Stomach (tissue), 9 donors: ENCODE results near the gene PLCG2. TPM values are rescaled to one million over a fixed set of nuclear protein-coding genes. Genes with fewer than 3 reads are reported as not detected.

Experiments
- DNase-seq, 2 donors: peaks; one replicate each; pipeline versions ENCODE4 v3.0.0 to v3.0.0-alpha.2; 2013 to 2019
- H3K27ac ChIP-seq, 5 donors: fragments of 200-600 bp in 4 of 5; sonication (generic) in 4 of 5; one replicate each; pipeline ENCODE4 v1.5.1; 2013 to 2019; ENCODE audit warnings: mild to moderate bottlenecking in 1 of 5, moderate library complexity in 1 of 5
- H3K27me3 ChIP-seq, 3 donors: fragments of 200-600 bp; sonication (generic); one replicate each; pipeline ENCODE4 v1.5.1; 2017 to 2019; ENCODE audit warnings: mixed run types in 1 of 3
- H3K36me3 ChIP-seq, 4 donors: fragments of 200-600 bp; sonication (generic); 1 replicate in 3 of 4; 2 replicates in 1 of 4; pipeline ENCODE4 v1.5.1; 2016 to 2019
- H3K4me1 ChIP-seq, 4 donors: fragments of 200-600 bp; sonication (generic); one replicate each; pipeline ENCODE4 v1.5.1; 2016 to 2019
- H3K4me3 ChIP-seq, 4 donors: fragments of 200-600 bp; sonication (generic) in 3 of 4; one replicate each; pipeline ENCODE4 v1.5.1; 2016 to 2019; ENCODE audit warnings: mild to moderate bottlenecking in 1 of 4
- H3K9me3 ChIP-seq, 4 donors: fragments of 200-600 bp; sonication (generic); one replicate each; pipeline ENCODE4 v1.5.1; 2016 to 2019
- EP300 ChIP-seq: sonication (generic); formaldehyde crosslinking; IDR thresholded peaks from one replicate; pipeline ENCODE4 v1.6.1; 2017; ENCODE audit warnings: antibody characterized with exemption
- POLR2A ChIP-seq, 4 donors: fragments of 450-650 bp; IDR thresholded peaks; one replicate each; pipeline ENCODE4 v1.6.1; 2016; ENCODE audit warnings: antibody characterized with exemption in 4 of 4, control low read depth in 2 of 4, mild to moderate bottlenecking in 1 of 4, moderate library complexity in 1 of 4
- POLR2AphosphoS5 ChIP-seq, 3 donors: sonication (generic); formaldehyde crosslinking; IDR thresholded peaks; one replicate each; pipeline ENCODE4 v1.6.1; 2016; ENCODE audit warnings: antibody characterized with exemption in 3 of 3
- WGBS, 5 donors: extraction: QIAGEN DNeasy Blood & Tissue Kit in 3 of 5; methylation state at CpG; one replicate each; pipeline versions ENCODE4 v1.1.5 to v1.1.7; 2013 to 2018; 5-methylcytosine and 5-hydroxymethylcytosine counted together
- intact Hi-C: fragments of 100-400 bp; cut with DNase I; formaldehyde crosslinking; loops from one replicate; pipeline ENCODE4 v1.15.1; 2023; ENCODE audit warnings: low total_unique reads
- polyA plus RNA-seq, 3 donors: library from polyadenylated mRNA; stranded (reverse); fragments of 200-250 nt; gene quantifications; one replicate each; pipeline ENCODE4 v1.2.3, GENCODE V29; 2013
- total RNA-seq, 5 donors: library from RNA; depleted of rRNA; stranded (reverse); fragments of >200 nt; gene quantifications; one replicate each; pipeline versions ENCODE4 v1.1.0 to v1.2.3, GENCODE V29; 2014 to 2016
- TF ChIP-seq, protein P1 (sequence below), 7 experiments: fragments of 450-650 bp in 4 of 7; fragments of 200-600 bp in 3 of 7; sonication (generic) in 3 of 7; IDR thresholded peaks; one replicate each; pipeline ENCODE4 v1.5.1; 2016 to 2019; ENCODE audit warnings: antibody characterized with exemption in 7 of 7, control low read depth in 2 of 7, mild to moderate bottlenecking in 1 of 7
- donor health status: healthy with polysubstance abuse.
- donor health status: Bipolar disorder and iron deficiency.
- donor health status: healthy.

PLCG2 gene
- total and polyA plus RNA-seq, 8 donors, result 0.87 to 68.5 (median 11.1) TPM

DNA sequence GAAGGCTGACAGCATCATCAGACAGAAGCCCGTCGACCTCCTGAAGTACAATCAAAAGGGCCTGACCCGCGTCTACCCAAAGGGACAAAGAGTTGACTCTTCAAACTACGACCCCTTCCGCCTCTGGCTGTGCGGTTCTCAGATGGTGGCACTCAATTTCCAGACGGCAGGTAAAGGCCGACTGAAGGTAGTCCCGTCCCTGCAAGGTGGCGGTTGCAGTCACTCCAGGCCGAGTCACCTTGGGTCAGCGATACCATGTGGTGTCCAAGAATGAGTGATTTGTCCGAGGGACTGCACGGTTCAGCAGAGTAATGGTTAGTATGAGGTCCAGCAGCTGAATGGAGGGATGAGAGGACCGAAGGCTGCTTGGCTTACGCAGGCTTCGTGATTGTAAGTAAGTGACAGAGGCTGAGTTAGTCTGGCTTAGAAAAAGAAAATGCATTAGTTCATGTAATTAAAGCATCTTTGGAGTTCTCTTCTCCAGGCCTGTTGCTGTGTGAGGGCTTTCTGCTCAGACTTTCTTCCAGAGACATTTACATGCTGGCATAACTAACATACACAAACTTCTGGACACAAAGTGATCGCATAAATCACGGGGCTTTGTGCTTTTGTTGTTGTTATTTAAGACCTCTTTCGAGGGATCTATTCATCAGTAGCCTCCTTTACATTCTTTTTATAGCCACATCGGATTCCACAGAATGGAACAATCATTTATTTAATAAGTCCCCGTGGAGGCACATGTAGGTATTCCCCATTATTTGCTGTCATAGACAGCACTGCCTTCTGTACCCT lies 157.3 kb downstream of the PLCG2 start:
- Histone ChIP-seq H3K27me3 (no peaks in the 10 kb centered on the region), H3K27ac (no peak overlapping the region), H3K4me3 (no peak overlapping the region), H3K36me3 (peaks cover 0 to 64% (median 23%) of the 10 kb centered on the region in 4 donors), H3K9me3 (no peaks in the 10 kb centered on the region), H3K4me1 (peaks cover 0 to 15% (median 9%) of the 10 kb centered on the region in 4 donors)
- TF ChIP-seq, protein P1, sequence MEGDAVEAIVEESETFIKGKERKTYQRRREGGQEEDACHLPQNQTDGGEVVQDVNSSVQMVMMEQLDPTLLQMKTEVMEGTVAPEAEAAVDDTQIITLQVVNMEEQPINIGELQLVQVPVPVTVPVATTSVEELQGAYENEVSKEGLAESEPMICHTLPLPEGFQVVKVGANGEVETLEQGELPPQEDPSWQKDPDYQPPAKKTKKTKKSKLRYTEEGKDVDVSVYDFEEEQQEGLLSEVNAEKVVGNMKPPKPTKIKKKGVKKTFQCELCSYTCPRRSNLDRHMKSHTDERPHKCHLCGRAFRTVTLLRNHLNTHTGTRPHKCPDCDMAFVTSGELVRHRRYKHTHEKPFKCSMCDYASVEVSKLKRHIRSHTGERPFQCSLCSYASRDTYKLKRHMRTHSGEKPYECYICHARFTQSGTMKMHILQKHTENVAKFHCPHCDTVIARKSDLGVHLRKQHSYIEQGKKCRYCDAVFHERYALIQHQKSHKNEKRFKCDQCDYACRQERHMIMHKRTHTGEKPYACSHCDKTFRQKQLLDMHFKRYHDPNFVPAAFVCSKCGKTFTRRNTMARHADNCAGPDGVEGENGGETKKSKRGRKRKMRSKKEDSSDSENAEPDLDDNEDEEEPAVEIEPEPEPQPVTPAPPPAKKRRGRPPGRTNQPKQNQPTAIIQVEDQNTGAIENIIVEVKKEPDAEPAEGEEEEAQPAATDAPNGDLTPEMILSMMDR (IDR thresholded peaks at IDR 0.05), result no peak
- TF ChIP-seq POLR2AphosphoS5 (IDR thresholded peaks at IDR 0.05) (no peak), POLR2A (IDR thresholded peaks at IDR 0.05) (no peak), EP300 (no peak)
- intact Hi-C loops, result loop anchor here (10.0 kb wide), 1 partner anchor 288 kb away; no protein-coding TSS in a partner anchor
- no peak for DNase-seq
- WGBS, 5 donors, result 75 to 84% (median 77%) methylated on average over 20 to 23 of the region's 23 CpGs

DNA sequence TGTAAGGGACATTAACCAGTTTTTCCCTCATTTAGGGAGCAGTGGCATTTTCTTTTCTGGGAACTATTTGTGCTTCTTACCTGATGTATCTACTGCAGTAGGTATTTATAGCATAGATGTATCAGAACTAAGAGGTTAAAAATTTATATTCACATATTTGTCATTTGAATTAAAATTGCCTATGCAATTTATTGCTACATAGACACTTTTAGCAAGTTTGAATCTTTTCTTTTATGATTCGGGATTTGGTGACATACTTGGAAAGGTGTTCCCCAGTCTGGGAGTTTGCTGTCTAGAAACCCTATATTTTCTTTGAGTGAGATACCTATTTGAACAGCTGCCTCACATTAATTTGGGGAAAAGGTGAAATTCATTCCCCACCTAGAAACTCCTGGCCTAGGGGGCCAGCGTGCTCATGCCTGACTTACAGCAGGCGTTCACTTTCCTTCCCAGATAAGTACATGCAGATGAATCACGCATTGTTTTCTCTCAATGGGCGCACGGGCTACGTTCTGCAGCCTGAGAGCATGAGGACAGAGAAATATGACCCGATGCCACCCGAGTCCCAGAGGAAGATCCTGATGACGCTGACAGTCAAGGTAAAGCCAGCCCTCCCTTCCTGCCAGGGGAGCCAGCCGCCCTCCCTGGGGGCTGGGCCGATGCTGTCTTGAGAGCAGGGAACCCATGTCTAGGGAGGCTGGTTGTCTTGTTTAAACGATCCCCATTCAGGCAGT lies 158.4 kb downstream of the PLCG2 start:
- no peaks in the 10 kb centered on the region for H3K9me3 ChIP-seq
- no peak for TF ChIP-seq POLR2A (IDR thresholded peaks at IDR 0.05)
- H3K4me3 ChIP-seq, result peak overlapping the region in 1 of 4 donors; percentile 23
- 37 to 46% (median 44%) methylated on average over 13 of the region's 13 CpGs for WGBS, 5 donors
- no peaks in the 10 kb centered on the region for H3K27me3 ChIP-seq
- DNase-seq, result peak in 1 of 2 donors; percentile 63
- H3K36me3 ChIP-seq, result peaks cover 0 to 53% (median 19%) of the 10 kb centered on the region in 4 donors
- intact Hi-C loops, result loop anchor here (10.0 kb wide), 1 partner anchor 287 kb away; no protein-coding TSS in a partner anchor
- H3K4me1 ChIP-seq, result peaks cover 0 to 15% (median 9%) of the 10 kb centered on the region in 4 donors
- H3K27ac ChIP-seq, result no peak overlapping the region

DNA sequence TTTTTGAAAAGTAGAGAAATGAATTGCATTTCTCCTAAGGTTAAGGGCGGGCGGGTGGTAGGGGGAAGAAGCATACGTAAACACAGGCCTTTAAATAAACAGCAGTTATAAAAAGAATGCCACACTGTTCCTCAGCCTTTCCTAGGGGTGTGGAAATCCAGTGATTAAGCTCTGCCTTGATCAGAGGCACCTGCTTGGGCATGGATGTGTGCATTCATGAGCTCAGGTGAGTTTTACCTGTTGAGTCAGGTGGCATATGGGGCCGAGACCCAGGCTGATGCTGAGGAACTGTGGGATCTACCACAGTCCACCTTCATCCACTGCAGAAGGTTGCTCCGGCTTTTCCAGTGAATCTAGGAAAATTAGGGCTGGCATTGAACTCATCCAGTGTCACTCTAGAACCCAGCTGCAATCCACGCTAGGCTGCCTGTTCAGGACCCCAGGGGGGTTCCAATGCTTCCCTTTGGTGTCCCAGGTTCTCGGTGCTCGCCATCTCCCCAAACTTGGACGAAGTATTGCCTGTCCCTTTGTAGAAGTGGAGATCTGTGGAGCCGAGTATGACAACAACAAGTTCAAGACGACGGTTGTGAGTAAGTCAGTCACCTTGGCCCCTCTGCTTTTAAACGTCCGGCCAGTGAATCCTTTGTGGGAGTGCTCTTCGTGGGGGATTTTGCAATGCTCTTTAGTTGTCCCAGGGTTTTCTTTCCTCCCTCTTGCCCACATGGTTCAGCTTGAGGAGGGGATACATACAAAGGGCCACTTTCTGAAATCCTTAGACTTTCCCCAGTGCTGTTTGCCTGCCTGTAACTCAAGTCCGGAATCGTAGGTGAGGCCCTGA lies 159.5 kb downstream of the PLCG2 start:
- Histone ChIP-seq H3K36me3 (peaks cover 0 to 47% (median 14%) of the 10 kb centered on the region in 4 donors), H3K27me3 (no peaks in the 10 kb centered on the region), H3K4me3 (no peak overlapping the region), H3K27ac (no peak overlapping the region), H3K9me3 (no peaks in the 10 kb centered on the region), H3K4me1 (peaks cover 0 to 15% (median 9%) of the 10 kb centered on the region in 4 donors)
- TF ChIP-seq, protein P1 (IDR thresholded peaks at IDR 0.05), result no peak
- TF ChIP-seq EP300 (no peak), POLR2AphosphoS5 (IDR thresholded peaks at IDR 0.05) (no peak), POLR2A (IDR thresholded peaks at IDR 0.05) (no peak)
- DNase-seq, result peak in 1 of 2 donors; percentile 63
- WGBS, 5 donors, result 75 to 84% (median 79%) methylated on average over 17 of the region's 17 CpGs
- intact Hi-C loops, result loop anchor here (10.0 kb wide), 1 partner anchor 286 kb away; no protein-coding TSS in a partner anchor

DNA sequence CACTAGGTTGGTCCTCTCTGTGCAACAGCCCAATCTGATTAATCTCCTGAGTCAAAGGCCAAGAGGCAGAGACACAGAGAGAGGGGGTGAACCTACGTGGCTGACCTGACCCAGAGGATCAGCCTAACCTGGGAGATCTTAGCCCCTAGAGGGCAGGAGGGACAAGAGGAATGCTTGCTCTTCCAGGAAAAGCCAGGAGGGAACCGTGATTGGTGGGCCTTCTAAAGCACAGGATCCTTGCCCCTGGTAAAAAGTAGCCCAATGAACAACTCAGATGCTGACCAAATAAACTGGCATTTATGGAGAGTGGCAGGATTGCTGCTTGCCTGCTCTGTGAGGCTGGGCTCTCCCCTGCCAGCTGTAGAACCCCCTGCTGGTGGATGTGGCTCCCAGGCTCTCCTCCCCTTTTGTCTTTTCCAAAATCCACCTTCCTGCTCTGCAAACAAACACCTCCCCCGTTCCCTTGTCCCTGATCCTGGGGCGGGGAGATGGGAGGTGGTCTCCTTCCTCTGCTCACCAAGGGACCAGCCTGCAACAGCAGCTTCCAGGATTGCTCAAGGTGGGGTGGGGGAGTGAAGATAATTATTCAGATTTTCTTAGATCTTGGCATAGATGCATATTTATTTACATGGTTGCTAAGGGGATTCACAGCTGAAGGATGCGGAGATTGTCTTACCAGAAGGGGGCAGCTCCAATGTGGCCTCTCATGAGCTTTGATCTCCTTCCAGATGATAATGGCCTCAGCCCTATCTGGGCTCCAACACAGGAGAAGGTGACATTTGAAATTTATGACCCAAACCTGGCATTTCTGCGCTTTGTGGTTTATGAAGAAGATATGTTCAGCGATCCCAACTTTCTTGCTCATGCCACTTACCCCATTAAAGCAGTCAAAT lies 160.3 kb downstream of the PLCG2 start:
- no peak for TF ChIP-seq POLR2AphosphoS5 (IDR thresholded peaks at IDR 0.05)
- peak in 1 of 2 donors; percentile 8 for DNase-seq
- Histone ChIP-seq H3K27me3 (no peaks in the 10 kb centered on the region), H3K4me1 (peaks cover 0 to 15% (median 9%) of the 10 kb centered on the region in 4 donors), H3K36me3 (peaks cover 0 to 42% (median 14%) of the 10 kb centered on the region in 4 donors), H3K9me3 (no peaks in the 10 kb centered on the region), H3K27ac (no peak overlapping the region), H3K4me3 (no peak overlapping the region)
- intact Hi-C loops, result loop anchor here (10.0 kb wide), 1 partner anchor 285 kb away; no protein-coding TSS in a partner anchor
- WGBS, 5 donors, result 73 to 79% (median 78%) methylated on average over 7 of the region's 7 CpGs
